NCI-H748 treated with DMSO at 0.1 percent for 48 hours (cell line): Measurements from ENCODE around the gene EPC1.
"Not testable (repeated sequence)": the region's sequence is repeated elsewhere in the genome, so short reads cannot be mapped to it uniquely, and the experiment has no call there.

Experiments
- DNase-seq: peaks from one replicate; lab custom pipeline; 2025; lab: John Stamatoyannopoulos, UW

EPC1 gene

GRCh38 chr10:32273336-32273735 is 73.6 kb downstream of the EPC1 start:
- no peak for DNase-seq

- no peak for DNase-seq
Observed at GRCh38 chr10:32271617-32272016, 75.3 kb downstream of the EPC1 start.

GRCh38 chr10:32269343-32270100 is 77.4 kb downstream of the EPC1 start:
- DNase-seq = no peak

- DNase-seq = no peak
Observed at GRCh38 chr10:32268788-32269187, 78.2 kb downstream of the EPC1 start.

GRCh38 chr10:32266979-32267378 is 80.0 kb downstream of the EPC1 start:
- DNase-seq = no peak

- DNase-seq = no peak
Observed at GRCh38 chr10:32266566-32266965, 80.4 kb downstream of the EPC1 start.

- no peak for DNase-seq
Observed at GRCh38 chr10:32265756-32266155, 81.2 kb downstream of the EPC1 start.

GRCh38 chr10:32263300-32263699 is 83.7 kb downstream of the EPC1 start:
- DNase-seq = no peak

- no peak for DNase-seq
Observed at GRCh38 chr10:32259551-32259950, 87.4 kb downstream of the EPC1 start.

- DNase-seq = peak; percentile 6
Observed at GRCh38 chr10:32256613-32257437, 90.1 kb downstream of the EPC1 start.

- DNase-seq = no peak
Observed at GRCh38 chr10:32253821-32254220, 93.1 kb downstream of the EPC1 start.

GRCh38 chr10:32253276-32253675 is 93.7 kb downstream of the EPC1 start:
- no peak for DNase-seq

GRCh38 chr10:32250489-32250888 is 96.5 kb downstream of the EPC1 start:
- DNase-seq = not testable (repeated sequence)

- no peak for DNase-seq
Observed at GRCh38 chr10:32246685-32247084, 100.3 kb downstream of the EPC1 start.

GRCh38 chr10:32245760-32246159 is 101.2 kb downstream of the EPC1 start:
- DNase-seq = no peak

- no peak for DNase-seq
Observed at GRCh38 chr10:32244421-32245207, 102.3 kb downstream of the EPC1 start.

GRCh38 chr10:32244011-32244410 is 102.9 kb downstream of the EPC1 start:
- DNase-seq = no peak

GRCh38 chr10:32241946-32242345 is 105.0 kb downstream of the EPC1 start:
- DNase-seq = no peak

- no peak for DNase-seq
Observed at GRCh38 chr10:32240471-32240870, 106.5 kb downstream of the EPC1 start.

- DNase-seq = no peak
Observed at GRCh38 chr10:32239769-32240168, 107.2 kb downstream of the EPC1 start.

- DNase-seq = no peak
Observed at GRCh38 chr10:32237644-32238345, 109.2 kb downstream of the EPC1 start.

- DNase-seq = no peak
Observed at GRCh38 chr10:32234471-32234870, 112.5 kb downstream of the EPC1 start.
